ENCODE measurements around the gene HGS.

- TF ChIP-seq CTCF (IDR thresholded peaks at IDR 0.05) (no peak), POLR2A (IDR thresholded peaks at IDR 0.05) (no peak)
These were observed 38.5 kb upstream of the HGS start for GRCh38 chr17:81644976-81645952.

Measured in Peyer's patch (tissue), 4 donors.